Transverse colon (tissue), 3 donors: ENCODE measurements around the gene NPAT.

Experiments
- POLR2A ChIP-seq: fragments of 450-650 bp; IDR thresholded peaks from one replicate; pipeline ENCODE4 v1.6.1; 2016; ENCODE audit warnings: antibody characterized with exemption, mild to moderate bottlenecking, moderate library complexity
- TF ChIP-seq, protein P1 (sequence below), 5 experiments: fragments of 200-600 bp in 3 of 5; fragments of 450-650 bp in 2 of 5; sonication (generic) in 3 of 5; IDR thresholded peaks; 1 replicate in 2 of 5; 2 replicates in 3 of 5; pipeline ENCODE4 v1.5.1; 2016 to 2017; ENCODE audit warnings: antibody characterized with exemption in 5 of 5, inconsistent platforms in 3 of 5, mild to moderate bottlenecking in 2 of 5, moderate library complexity in 1 of 5

DNA sequence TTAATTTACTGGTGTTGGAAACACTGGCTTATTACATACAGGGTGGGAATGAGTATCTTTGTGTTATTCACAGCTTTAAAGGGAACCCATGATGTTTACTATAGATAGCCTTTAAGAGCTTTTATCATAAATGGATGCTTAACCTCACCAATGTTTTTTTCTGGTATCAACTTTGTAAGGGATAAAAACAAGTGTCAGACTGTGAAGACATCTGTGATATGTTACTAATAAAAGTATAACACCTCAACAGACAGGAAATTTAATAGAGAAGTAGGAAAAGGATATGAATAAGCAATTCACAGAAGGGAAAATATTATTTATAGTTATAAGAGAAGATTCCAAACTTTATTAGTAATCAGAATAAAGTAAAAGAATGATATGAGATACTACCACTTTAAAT, 54.8 kb downstream of the NPAT start:
- TF ChIP-seq, protein P1, sequence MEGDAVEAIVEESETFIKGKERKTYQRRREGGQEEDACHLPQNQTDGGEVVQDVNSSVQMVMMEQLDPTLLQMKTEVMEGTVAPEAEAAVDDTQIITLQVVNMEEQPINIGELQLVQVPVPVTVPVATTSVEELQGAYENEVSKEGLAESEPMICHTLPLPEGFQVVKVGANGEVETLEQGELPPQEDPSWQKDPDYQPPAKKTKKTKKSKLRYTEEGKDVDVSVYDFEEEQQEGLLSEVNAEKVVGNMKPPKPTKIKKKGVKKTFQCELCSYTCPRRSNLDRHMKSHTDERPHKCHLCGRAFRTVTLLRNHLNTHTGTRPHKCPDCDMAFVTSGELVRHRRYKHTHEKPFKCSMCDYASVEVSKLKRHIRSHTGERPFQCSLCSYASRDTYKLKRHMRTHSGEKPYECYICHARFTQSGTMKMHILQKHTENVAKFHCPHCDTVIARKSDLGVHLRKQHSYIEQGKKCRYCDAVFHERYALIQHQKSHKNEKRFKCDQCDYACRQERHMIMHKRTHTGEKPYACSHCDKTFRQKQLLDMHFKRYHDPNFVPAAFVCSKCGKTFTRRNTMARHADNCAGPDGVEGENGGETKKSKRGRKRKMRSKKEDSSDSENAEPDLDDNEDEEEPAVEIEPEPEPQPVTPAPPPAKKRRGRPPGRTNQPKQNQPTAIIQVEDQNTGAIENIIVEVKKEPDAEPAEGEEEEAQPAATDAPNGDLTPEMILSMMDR (IDR thresholded peaks at IDR 0.05), result no peak
- TF ChIP-seq POLR2A, result no peak
